Tibial nerve (tissue), 4 donors: ENCODE data around the gene KCNJ9.

ENCODE experiments used
- CTCF ChIP-seq, 5 experiments: fragments of 200-600 bp in 3 of 5; fragments of 450-650 bp in 2 of 5; sonication (generic) in 3 of 5; IDR thresholded peaks; one replicate each; pipeline ENCODE4 v1.5.1; 2016 to 2019; ENCODE audit warnings: antibody characterized with exemption in 5 of 5, mild to moderate bottlenecking in 3 of 5, moderate library complexity in 2 of 5
- EP300 ChIP-seq, 2 donors: sonication (generic); formaldehyde crosslinking; IDR thresholded peaks; one replicate each; pipeline ENCODE4 v1.6.1; 2017; ENCODE audit warnings: antibody characterized with exemption in 2 of 2, mild to moderate bottlenecking in 1 of 2
- POLR2A ChIP-seq, 2 donors: fragments of 450-650 bp; IDR thresholded peaks; one replicate each; pipeline ENCODE4 v1.6.1; 2017; ENCODE audit warnings: antibody characterized with exemption in 2 of 2, mild to moderate bottlenecking in 2 of 2, moderate library complexity in 2 of 2

GRCh38 chr1:160104486-160104885 lies 23.1 kb downstream of the KCNJ9 start:
- no peak for TF ChIP-seq POLR2A (IDR thresholded peaks at IDR 0.05)
- no peak for TF ChIP-seq CTCF (IDR thresholded peaks at IDR 0.05)
- peak in 1 of 2 donors; percentile 31 for TF ChIP-seq EP300 (IDR thresholded peaks at IDR 0.05)
